Activated CD8-positive, alpha-beta T cell treated with anti-CD3 and anti-CD28 coated beads for 36 hours (primary cell): ENCODE measurements around the gene C2CD4A. TPM values are rescaled to one million over a fixed set of nuclear protein-coding genes. Genes with fewer than 3 reads are reported as not detected.

Experiments
- ATAC-seq: fragments of 200-7000 bp; cut with Tn5 transposase; one replicate; pipeline ENCODE4 v1.10.0; 2021; ENCODE audit warnings: mild to moderate bottlenecking, moderate library complexity
- CTCF ChIA-PET: fragments of 350-600 bp; sonication (Branson Sonifier 250); formaldehyde crosslinking; loops from one replicate; lab custom pipeline; 2021; ENCODE audit warnings: antibody characterized with exemption; lab: Charles Lee
- POLR2A ChIA-PET: fragments of 350-600 bp; sonication (Branson Sonifier 250); formaldehyde crosslinking; loops from one replicate; lab custom pipeline; 2021; ENCODE audit warnings: antibody characterized with exemption; lab: Charles Lee
- DNase-seq: peaks from one replicate; pipeline ENCODE4 v3.0.0-alpha.2; 2020
- H3K27ac Mint-ChIP-seq: one replicate; pipeline ENCODE4 v1.8.0; 2021; ENCODE audit warnings: mild to moderate bottlenecking, mixed read lengths
- H3K27me3 Mint-ChIP-seq: one replicate; pipeline ENCODE4 v1.8.0; 2021; ENCODE audit warnings: mixed read lengths
- H3K36me3 Mint-ChIP-seq: one replicate; pipeline ENCODE4 v1.8.0; 2021; ENCODE audit warnings: low read depth, mixed read lengths
- H3K4me1 Mint-ChIP-seq: one replicate; pipeline ENCODE4 v1.8.0; 2021; ENCODE audit warnings: low read depth, mixed read lengths
- H3K4me3 Mint-ChIP-seq: one replicate; pipeline ENCODE4 v1.8.0; 2021; ENCODE audit warnings: mild to moderate bottlenecking, moderate library complexity, mixed read lengths
- H3K9me3 Mint-ChIP-seq: one replicate; pipeline ENCODE4 v1.8.0; 2021; ENCODE audit warnings: mixed read lengths
- CTCF ChIP-seq: fragments of 200-600 bp; IDR thresholded peaks from one replicate; pipeline ENCODE4 v1.8.0; 2022; ENCODE audit warnings: antibody characterized with exemption, mild to moderate bottlenecking
- intact Hi-C: fragments of 100-400 bp; cut with micrococcal nuclease; formaldehyde crosslinking; loops from one replicate; pipeline ENCODE4 v1.10.0; 2022
- total RNA-seq, 2 experiments: library from RNA; stranded (reverse); gene quantifications; one replicate each; pipeline ENCODE4 v1.2.3, GENCODE V29; 2021

The C2CD4A gene
- total RNA-seq, 2 experiments from 2014 or later = 0.67 to 1.0 TPM

GRCh38 chr15:62027263-62027565 lies 39.6 kb upstream of the C2CD4A start:
- Mint-ChIP-seq H3K36me3 (peaks cover 23% of the 10 kb centered on the region), H3K4me3 (no peak overlapping the region), H3K27ac (no peak overlapping the region), H3K4me1 (peaks cover 3% of the 10 kb centered on the region), H3K9me3 (no peaks in the 10 kb centered on the region), H3K27me3 (no peaks in the 10 kb centered on the region)
- no peak for DNase-seq
- no peak for TF ChIP-seq CTCF
- ATAC-seq = no peak
- intact Hi-C loops = no loop called here
- ChIA-PET CTCF (interaction anchor here (0.6 to 1.6 kb wide), 4 partner anchors 9 to 365 kb away, joined by 3 to 4 read pairs (median 3); no protein-coding TSS in a partner anchor), POLR2A (no interaction called here)

GRCh38 chr15:62027916-62028315 lies 38.9 kb upstream of the C2CD4A start:
- ATAC-seq (no peak), DNase-seq (no peak)
- intact Hi-C loops = no loop called here
- H3K27me3 Mint-ChIP-seq = no peaks in the 10 kb centered on the region
- peaks cover 23% of the 10 kb centered on the region for H3K36me3 Mint-ChIP-seq
- H3K4me3 Mint-ChIP-seq = no peak overlapping the region
- no peaks in the 10 kb centered on the region for H3K9me3 Mint-ChIP-seq
- no peak for TF ChIP-seq CTCF
- CTCF ChIA-PET = interaction anchor here (0.9 to 1.1 kb wide), 2 partner anchors 33 to 194 kb away, joined by 3 read pairs; no protein-coding TSS in a partner anchor
- H3K4me1 Mint-ChIP-seq = peaks cover 3% of the 10 kb centered on the region
- POLR2A ChIA-PET = no interaction called here
- H3K27ac Mint-ChIP-seq = no peak overlapping the region

- Mint-ChIP-seq H3K4me3 (no peak overlapping the region), H3K4me1 (peaks cover 10% of the 10 kb centered on the region), H3K36me3 (peaks cover 30% of the 10 kb centered on the region), H3K9me3 (no peaks in the 10 kb centered on the region), H3K27ac (no peak overlapping the region), H3K27me3 (no peaks in the 10 kb centered on the region)
- ChIA-PET CTCF (interaction anchor here (1.0 to 1.3 kb wide), 2 partner anchors 17 to 24 kb away, joined by 3 to 4 read pairs; no protein-coding TSS in a partner anchor), POLR2A (no interaction called here)
- peak; percentile 37 for ATAC-seq
- intact Hi-C loops = no loop called here
- TF ChIP-seq CTCF = no peak
- no peak for DNase-seq
Observed at GRCh38 chr15:62035256-62035924, 31.4 kb upstream of the C2CD4A start.

GRCh38 chr15:62046078-62046743 lies 20.6 kb upstream of the C2CD4A start:
- peaks cover 8% of the 10 kb centered on the region for H3K36me3 Mint-ChIP-seq

More at GRCh38 chr15:62046078-62046743, 20.6 kb upstream of the C2CD4A start:
- Mint-ChIP-seq H3K4me3 (peak overlapping the region; percentile 27), H3K9me3 (peaks cover 5% of the 10 kb centered on the region), H3K4me1 (peaks cover 28% of the 10 kb centered on the region), H3K27ac (peak overlapping the region; percentile 62), H3K27me3 (no peaks in the 10 kb centered on the region)
- DNase-seq = no peak
- no peak for TF ChIP-seq CTCF
- ATAC-seq = peak; percentile 67
- POLR2A ChIA-PET = no interaction called here
- CTCF ChIA-PET = interaction anchor here (1.2 kb wide), 1 partner anchor 15 kb away, joined by 4 read pairs; no protein-coding TSS in a partner anchor
- intact Hi-C loops = no loop called here
